HG02759 (cell line): Measurements from ENCODE around the gene CENPL.
"Not testable (repeated sequence)": the region's sequence is repeated elsewhere in the genome, so short reads cannot be mapped to it uniquely, and the experiment has no call there.

ENCODE experiments used
- ATAC-seq: cut with Tn5 transposase; IDR thresholded peaks from one replicate; pipeline ENCODE4 v1.9.1; 2021; ENCODE audit warnings: mild to moderate bottlenecking, moderate library complexity; ENCODE audit not compliant: unreplicated experiment

Gene CENPL

GRCh38 chr1:173824315-173825081 is at the start of gene CENPL, which contains the start of gene DARS2:
CENPL (minus strand) TSS chr1:173824883; CDS start chr1:173811299, 13,584 bp downstream.
DARS2 (plus strand) TSS chr1:173824673; CDS start chr1:173825230, 557 bp downstream.
- peak; percentile 82 for ATAC-seq

GRCh38 chr1:173871500-173871899 is 46.8 kb upstream of the CENPL start:
- ATAC-seq = no peak

- no peak for ATAC-seq
Measured at GRCh38 chr1:173871091-173871490, 46.4 kb upstream of the CENPL start.

GRCh38 chr1:173870252-173871075 is 45.8 kb upstream of the CENPL start:
- ATAC-seq = no peak

- no peak for ATAC-seq
Measured at GRCh38 chr1:173869021-173869359, 44.3 kb upstream of the CENPL start.

- ATAC-seq = peak; percentile 64
Measured at GRCh38 chr1:173868266-173869020, 43.8 kb upstream of the CENPL start, which contains the start of gene ZBTB37. ZBTB37 (plus strand) TSS chr1:173868380; CDS start chr1:173870226, 1,846 bp downstream.

- ATAC-seq = peak; percentile 65
Measured at GRCh38 chr1:173867753-173868265, 43.1 kb upstream of the CENPL start, which contains the start of gene GAS5. GAS5 (minus strand) TSS chr1:173867989.

GRCh38 chr1:173867141-173867752 is 42.6 kb upstream of the CENPL start:
- no peak for ATAC-seq

GRCh38 chr1:173866413-173867115 is 41.9 kb upstream of the CENPL start:
- no peak for ATAC-seq

GRCh38 chr1:173865468-173866164 is 40.9 kb upstream of the CENPL start:
- ATAC-seq = no peak

- ATAC-seq = no peak
Measured at GRCh38 chr1:173864179-173864867, 39.6 kb upstream of the CENPL start.

GRCh38 chr1:173863224-173864161 is 38.8 kb upstream of the CENPL start:
- ATAC-seq = no peak

- no peak for ATAC-seq
Measured at GRCh38 chr1:173862769-173863223, 38.1 kb upstream of the CENPL start.

- not testable (repeated sequence) for ATAC-seq
Measured at GRCh38 chr1:173862146-173862768, 37.6 kb upstream of the CENPL start.

- ATAC-seq = no peak
Measured at GRCh38 chr1:173861731-173862145, 37.1 kb upstream of the CENPL start.

- no peak for ATAC-seq
Measured at GRCh38 chr1:173860065-173860464, 35.4 kb upstream of the CENPL start.

- ATAC-seq = not testable (repeated sequence)
Measured at GRCh38 chr1:173859547-173859946, 34.9 kb upstream of the CENPL start.
